Neuronal stem cell (in vitro differentiated cells): ENCODE results near the gene GYPE.
"Not testable (repeated sequence)": the region's sequence is repeated elsewhere in the genome, so short reads cannot be mapped to it uniquely, and the experiment has no call there.

ENCODE experiments used
- DNase-seq: peaks from one replicate; pipeline ENCODE4 v3.0.0-alpha.2; 2013; ENCODE audit warnings: low spot score
- H2AFZ ChIP-seq: one replicate; pipeline ENCODE4 v1.6.1; 2013; ENCODE audit warnings: mild to moderate bottlenecking, low read length, inconsistent platforms
- H2AK5ac ChIP-seq: 2 replicates; pipeline ENCODE4 v1.6.1; 2013; ENCODE audit warnings: low read depth, mild to moderate bottlenecking, inconsistent platforms, low read length, moderate library complexity, mixed read lengths
- H2BK120ac ChIP-seq: 2 replicates; pipeline ENCODE4 v1.6.1; 2013; ENCODE audit warnings: low read depth, mild to moderate bottlenecking, inconsistent platforms, low read length, moderate library complexity, mixed read lengths
- H2BK12ac ChIP-seq: one replicate; pipeline ENCODE4 v1.6.1; 2013; ENCODE audit warnings: low read length, inconsistent platforms
- H2BK15ac ChIP-seq: 2 replicates; pipeline ENCODE4 v1.6.1; 2013; ENCODE audit warnings: mild to moderate bottlenecking, low read length, inconsistent platforms, mixed read lengths
- H2BK5ac ChIP-seq: one replicate; pipeline ENCODE4 v1.6.1; 2013; ENCODE audit warnings: inconsistent platforms, mild to moderate bottlenecking, low read length, moderate library complexity
- H3K14ac ChIP-seq: one replicate; pipeline ENCODE4 v1.6.1; 2013; ENCODE audit warnings: low read length, inconsistent platforms
- H3K18ac ChIP-seq: 2 replicates; pipeline ENCODE4 v1.6.1; 2013; ENCODE audit warnings: low read length, inconsistent platforms
- H3K23ac ChIP-seq: 2 replicates; pipeline ENCODE4 v1.6.1; 2013; ENCODE audit warnings: low read depth, mild to moderate bottlenecking, mixed read lengths, low read length, inconsistent platforms; ENCODE audit not compliant: poor library complexity
- H3K27ac ChIP-seq: replicated peaks from 3 replicates; pipeline ENCODE4 v1.5.1; 2013; ENCODE audit warnings: low read length, inconsistent platforms
- H3K27me3 ChIP-seq, 3 experiments: 2 replicates each; pipeline ENCODE4 v1.6.1; 2013; ENCODE audit warnings: low read length in 3 of 3, mild to moderate bottlenecking in 2 of 3, inconsistent platforms in 1 of 3, low read depth in 1 of 3, mixed read lengths in 1 of 3, moderate library complexity in 1 of 3; ENCODE audit not compliant: control insufficient read depth in 3 of 3, insufficient read depth in 3 of 3
- H3K36me3 ChIP-seq, 2 donors: replicated peaks in 1 of 2; 2 replicates each; pipeline ENCODE4 v1.6.1; 2013; ENCODE audit warnings: low read length in 2 of 2; ENCODE audit not compliant: control insufficient read depth in 2 of 2, insufficient read depth in 2 of 2
- H3K4ac ChIP-seq: 2 replicates; pipeline ENCODE4 v1.6.1; 2013; ENCODE audit warnings: inconsistent platforms, mild to moderate bottlenecking, low read length, moderate library complexity
- H3K4me1 ChIP-seq, 2 donors: 1 replicate in 1 of 2; 2 replicates in 1 of 2; pipeline ENCODE4 v1.6.1; 2013; ENCODE audit warnings: low read length in 2 of 2, low read depth in 1 of 2; ENCODE audit not compliant: control insufficient read depth in 2 of 2, insufficient read depth in 1 of 2
- H3K4me2 ChIP-seq: one replicate; pipeline ENCODE4 v1.6.1; 2013; ENCODE audit warnings: mild to moderate bottlenecking, low read length, inconsistent platforms; ENCODE audit not compliant: insufficient read depth, poor library complexity, severe bottlenecking
- H3K4me3 ChIP-seq, 2 donors: 2 replicates each; pipeline ENCODE4 v1.5.1; 2013; ENCODE audit warnings: low read length in 2 of 2, mild to moderate bottlenecking in 2 of 2, inconsistent platforms in 1 of 2, moderate library complexity in 1 of 2
- H3K79me1 ChIP-seq: one replicate; pipeline ENCODE4 v1.6.1; 2013; ENCODE audit warnings: low read depth, mild to moderate bottlenecking, inconsistent platforms, low read length, moderate library complexity
- H3K9ac ChIP-seq: one replicate; pipeline ENCODE4 v1.6.1; 2013; ENCODE audit warnings: mild to moderate bottlenecking, low read depth, low read length, inconsistent platforms; ENCODE audit not compliant: poor library complexity
- H3K9me3 ChIP-seq, 2 donors: replicated peaks in 1 of 2; 2 replicates each; pipeline versions ENCODE3 to v1.6.1; 2013; ENCODE audit warnings: low read length in 2 of 2, mild to moderate bottlenecking in 2 of 2, inconsistent platforms in 1 of 2, low read depth in 1 of 2, mixed read lengths in 1 of 2, moderate library complexity in 1 of 2; ENCODE audit not compliant: control insufficient read depth in 2 of 2, insufficient read depth in 1 of 2
- H4K8ac ChIP-seq: one replicate; pipeline ENCODE4 v1.6.1; 2013; ENCODE audit warnings: low read depth, mild to moderate bottlenecking, inconsistent platforms, low read length, moderate library complexity
- H4K91ac ChIP-seq: one replicate; pipeline ENCODE4 v1.6.1; 2013; ENCODE audit warnings: low read length, low read depth, mild to moderate bottlenecking, inconsistent platforms; ENCODE audit not compliant: poor library complexity
- WGBS, 2 donors: extraction: QIAGEN DNeasy Blood & Tissue Kit; methylation state at CpG; one replicate each; pipeline ENCODE4 v1.1.7; 2013; ENCODE audit warnings: missing lambda C conversion rate in 2 of 2, mixed read lengths in 1 of 2; ENCODE audit not compliant: insufficient read length in 2 of 2, insufficient replicate concordance in 1 of 2; ENCODE audit errors: extremely low coverage in 2 of 2; 5-methylcytosine and 5-hydroxymethylcytosine counted together

The GYPE gene

DNA sequence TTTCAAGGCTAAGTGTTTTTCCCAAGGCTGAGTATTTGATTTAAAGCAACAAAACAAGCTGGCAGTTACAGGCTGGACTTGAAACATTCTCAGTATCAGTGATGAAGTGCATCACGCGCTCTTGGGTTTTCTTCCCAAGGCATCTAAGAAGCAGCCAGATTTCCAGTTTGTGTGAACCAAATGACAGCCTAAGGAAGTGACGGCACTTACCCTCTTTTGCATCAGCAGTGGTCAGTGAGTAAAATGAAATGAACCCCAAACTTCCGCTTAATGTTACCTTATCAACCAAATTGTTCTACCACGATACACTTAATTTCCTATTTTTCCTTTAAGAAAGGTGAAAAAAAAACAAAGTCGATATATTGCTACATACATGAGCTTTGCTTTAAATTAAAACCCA, 15.8 kb upstream of the GYPE start:
- H3K4me2 ChIP-seq, result no peak overlapping the region
- H3K14ac ChIP-seq, result no peak overlapping the region
- H4K91ac ChIP-seq, result no peak overlapping the region
- H2BK120ac ChIP-seq, result no peak overlapping the region
- DNase-seq, result no peak
- no peak overlapping the region for H2AK5ac ChIP-seq
- no peak overlapping the region for H2AFZ ChIP-seq
- no peaks in the 10 kb centered on the region for H3K27me3 ChIP-seq
- H3K27ac ChIP-seq, result no peak overlapping the region
- WGBS, 2 donors, result no CpG with 5 or more reads among the region's 6 CpGs
- H3K4me3 ChIP-seq, result no peak overlapping the region
- no peak overlapping the region for H4K8ac ChIP-seq
- H3K79me1 ChIP-seq, result no peaks in the 10 kb centered on the region
- H3K23ac ChIP-seq, result no peak overlapping the region
- no peak overlapping the region for H3K18ac ChIP-seq
- H3K9me3 ChIP-seq, result no peaks in the 10 kb centered on the region
- H3K4ac ChIP-seq, result no peak overlapping the region
- H3K36me3 ChIP-seq, result no peaks in the 10 kb centered on the region
- no peak overlapping the region for H2BK12ac ChIP-seq
- no peak overlapping the region for H2BK5ac ChIP-seq
- H3K4me1 ChIP-seq, result no peaks in the 10 kb centered on the region
- H3K9ac ChIP-seq, result no peak overlapping the region
- H2BK15ac ChIP-seq, result no peak overlapping the region

GRCh38 chr4:143916485-143916884, 11.1 kb upstream of the GYPE start:
- H3K4me1 ChIP-seq, H3K4me3 ChIP-seq, DNase-seq, H3K36me3 ChIP-seq, H4K8ac ChIP-seq, H2BK5ac ChIP-seq, H3K23ac ChIP-seq, H3K27ac ChIP-seq, H3K14ac ChIP-seq, H2BK12ac ChIP-seq, H3K18ac ChIP-seq, H2BK15ac ChIP-seq, H2BK120ac ChIP-seq, H3K9ac ChIP-seq, H2AK5ac ChIP-seq, H3K4ac ChIP-seq, H2AFZ ChIP-seq, H4K91ac ChIP-seq, H3K27me3 ChIP-seq, H3K4me2 ChIP-seq, H3K79me1 ChIP-seq, H3K9me3 ChIP-seq: not testable (repeated sequence)
- no CpG with 5 or more reads among the region's 5 CpGs for WGBS, 2 donors

DNA sequence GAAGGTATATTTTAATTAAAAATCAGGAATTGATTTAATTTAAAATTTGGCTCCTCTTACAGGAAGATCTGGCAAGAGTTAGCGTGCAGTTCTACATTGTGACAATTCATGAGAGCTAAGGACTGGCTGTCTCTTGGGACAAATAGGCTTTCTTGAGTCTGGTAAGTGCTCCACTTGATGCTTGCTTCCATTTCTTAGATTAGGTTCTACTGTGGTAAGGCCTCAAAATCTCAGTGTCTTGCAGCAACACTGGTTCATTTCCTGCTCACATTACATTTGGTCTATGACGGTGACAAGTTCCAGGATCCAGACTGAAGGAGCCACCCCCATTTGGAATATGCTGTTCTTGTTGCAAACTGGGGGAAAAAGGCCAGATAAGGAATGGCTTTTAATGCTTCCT, 7.1 kb upstream of the GYPE start:
- H3K23ac ChIP-seq, H3K4me3 ChIP-seq, H2BK5ac ChIP-seq, H3K14ac ChIP-seq, H3K27me3 ChIP-seq, H4K8ac ChIP-seq, H3K18ac ChIP-seq, H3K9ac ChIP-seq, H3K9me3 ChIP-seq, DNase-seq, H4K91ac ChIP-seq, H3K36me3 ChIP-seq, H2BK12ac ChIP-seq, H2BK120ac ChIP-seq, H3K79me1 ChIP-seq, H3K4me2 ChIP-seq, H2AK5ac ChIP-seq, H3K4ac ChIP-seq, H3K27ac ChIP-seq, H2BK15ac ChIP-seq, H2AFZ ChIP-seq, H3K4me1 ChIP-seq: not testable (repeated sequence)
- WGBS, 2 donors, result no CpG with 5 or more reads among the region's 2 CpGs

DNA sequence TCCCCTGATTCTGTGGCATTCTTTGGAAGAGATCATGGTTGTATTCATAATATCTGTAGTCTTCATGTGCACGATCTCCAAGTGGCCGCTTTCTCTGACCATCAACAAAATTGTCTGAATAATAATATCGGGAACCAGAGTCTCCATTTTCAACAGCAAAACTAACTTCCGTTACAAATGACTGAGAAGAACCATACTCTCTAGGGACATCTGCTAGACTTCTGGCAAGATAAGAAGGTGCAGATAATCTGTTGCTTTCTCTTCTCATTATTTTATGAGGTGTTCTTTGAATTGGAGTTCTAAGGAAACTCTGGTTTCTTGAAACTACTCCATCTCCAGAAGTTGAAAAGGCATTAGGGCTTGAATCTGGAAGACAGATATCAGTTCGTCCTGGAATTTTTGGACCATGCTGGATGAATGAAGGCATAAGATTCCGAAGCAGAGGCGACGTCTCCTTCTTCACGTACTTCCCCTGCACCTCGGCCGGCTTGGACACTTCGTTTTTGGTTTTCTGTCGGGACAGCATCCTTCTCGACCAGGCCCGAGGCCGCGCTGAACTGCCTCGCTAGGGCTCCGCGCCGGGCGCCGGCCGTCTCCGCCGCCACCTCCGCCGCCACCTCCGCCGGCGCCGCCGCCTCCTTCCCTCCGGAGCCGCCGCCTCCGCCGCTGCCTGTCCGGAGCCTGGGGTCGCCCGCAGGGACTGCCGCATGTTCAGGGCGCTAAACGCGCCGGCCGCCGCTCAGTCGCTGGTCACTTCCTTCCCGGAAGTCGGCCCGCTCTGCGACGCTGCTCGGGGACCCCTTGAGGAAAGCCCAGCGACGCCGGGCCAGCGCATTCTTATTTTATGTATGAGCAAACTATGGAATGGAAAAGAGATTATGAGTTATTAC, 6.4 kb upstream of the GYPE start:
- not testable (repeated sequence) for H3K79me1 ChIP-seq, H2BK15ac ChIP-seq, H4K8ac ChIP-seq, H2BK12ac ChIP-seq, H3K18ac ChIP-seq, H3K27me3 ChIP-seq, H2BK120ac ChIP-seq, H3K23ac ChIP-seq, H3K4me2 ChIP-seq, H4K91ac ChIP-seq, H2BK5ac ChIP-seq, H3K27ac ChIP-seq, H3K4me1 ChIP-seq, H3K9ac ChIP-seq, H2AFZ ChIP-seq, DNase-seq, H3K4ac ChIP-seq, H3K14ac ChIP-seq, H2AK5ac ChIP-seq, H3K4me3 ChIP-seq, H3K9me3 ChIP-seq, H3K36me3 ChIP-seq
- WGBS, 2 donors, result no CpG with 5 or more reads among the region's 59 CpGs
